GM13976 (cell line): ENCODE data around the gene PIP4K2A.
"Not testable (repeated sequence)": the region's sequence is repeated elsewhere in the genome, so short reads cannot be mapped to it uniquely, and the experiment has no call there.

Experiments
- DNase-seq: peaks from one replicate; pipeline ENCODE4 v3.0.0; 2012; ENCODE audit warnings: low spot score
- in situ Hi-C: fragments of 300-500 bp; cut with MboI; formaldehyde crosslinking; loops from one replicate; pipeline ENCODE4 v1.12.0; 2022; ENCODE audit warnings: low sequenced_read_pairs, mixed read lengths, inconsistent platforms; ENCODE audit not compliant: unreplicated experiment
- TF ChIP-seq, protein P1 (sequence below): IDR thresholded peaks from 2 replicates; pipeline ENCODE4 v1.5.1; 2012; ENCODE audit warnings: borderline replicate concordance, mild to moderate bottlenecking; ENCODE audit not compliant: insufficient read depth; ENCODE audit errors: extremely low read depth, missing control alignments, control extremely low read depth

The PIP4K2A gene

GRCh38 chr10:22722626-22723169, 8.3 kb upstream of the PIP4K2A start:
- in situ Hi-C loops, result no loop called here
- TF ChIP-seq, protein P1, sequence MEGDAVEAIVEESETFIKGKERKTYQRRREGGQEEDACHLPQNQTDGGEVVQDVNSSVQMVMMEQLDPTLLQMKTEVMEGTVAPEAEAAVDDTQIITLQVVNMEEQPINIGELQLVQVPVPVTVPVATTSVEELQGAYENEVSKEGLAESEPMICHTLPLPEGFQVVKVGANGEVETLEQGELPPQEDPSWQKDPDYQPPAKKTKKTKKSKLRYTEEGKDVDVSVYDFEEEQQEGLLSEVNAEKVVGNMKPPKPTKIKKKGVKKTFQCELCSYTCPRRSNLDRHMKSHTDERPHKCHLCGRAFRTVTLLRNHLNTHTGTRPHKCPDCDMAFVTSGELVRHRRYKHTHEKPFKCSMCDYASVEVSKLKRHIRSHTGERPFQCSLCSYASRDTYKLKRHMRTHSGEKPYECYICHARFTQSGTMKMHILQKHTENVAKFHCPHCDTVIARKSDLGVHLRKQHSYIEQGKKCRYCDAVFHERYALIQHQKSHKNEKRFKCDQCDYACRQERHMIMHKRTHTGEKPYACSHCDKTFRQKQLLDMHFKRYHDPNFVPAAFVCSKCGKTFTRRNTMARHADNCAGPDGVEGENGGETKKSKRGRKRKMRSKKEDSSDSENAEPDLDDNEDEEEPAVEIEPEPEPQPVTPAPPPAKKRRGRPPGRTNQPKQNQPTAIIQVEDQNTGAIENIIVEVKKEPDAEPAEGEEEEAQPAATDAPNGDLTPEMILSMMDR, result no peak
- no peak for DNase-seq

GRCh38 chr10:22720667-22721066, 6.3 kb upstream of the PIP4K2A start:
- DNase-seq, result no peak
- in situ Hi-C loops, result no loop called here
- TF ChIP-seq, protein P1, result no peak

GRCh38 chr10:22719406-22720042, 5.1 kb upstream of the PIP4K2A start:
- no peak for DNase-seq
- in situ Hi-C loops, result no loop called here
- TF ChIP-seq, protein P1, result no peak

- in situ Hi-C loops, DNase-seq: not testable (repeated sequence)
Observed at GRCh38 chr10:22718659-22719058, 4.3 kb upstream of the PIP4K2A start.

DNA sequence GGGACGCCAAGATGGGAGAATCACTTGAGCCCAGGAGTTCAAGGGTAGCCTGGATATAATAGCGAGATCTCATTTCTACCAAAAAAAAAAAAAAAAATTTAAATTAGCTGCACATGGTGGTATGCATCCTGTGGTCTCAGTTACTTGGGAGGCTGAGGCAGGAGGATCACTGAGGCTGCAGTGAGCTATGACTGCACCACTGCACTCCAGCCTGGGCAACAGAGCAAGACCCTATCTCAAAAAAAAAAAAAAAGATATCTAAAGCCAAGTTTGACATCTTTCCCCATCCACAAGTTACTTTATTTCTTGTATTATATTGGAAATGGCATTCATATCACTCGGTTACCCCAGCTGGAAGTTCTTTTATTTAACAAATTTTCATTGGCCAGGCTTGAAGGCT, 3.4 kb upstream of the PIP4K2A start:
- TF ChIP-seq, protein P1, result no peak
- DNase-seq, result no peak
- in situ Hi-C loops, result no loop called here

- in situ Hi-C loops, result no loop called here
- DNase-seq, result no peak
- TF ChIP-seq, protein P1, result no peak
Observed at GRCh38 chr10:22716943-22717342, 2.6 kb upstream of the PIP4K2A start.

DNA sequence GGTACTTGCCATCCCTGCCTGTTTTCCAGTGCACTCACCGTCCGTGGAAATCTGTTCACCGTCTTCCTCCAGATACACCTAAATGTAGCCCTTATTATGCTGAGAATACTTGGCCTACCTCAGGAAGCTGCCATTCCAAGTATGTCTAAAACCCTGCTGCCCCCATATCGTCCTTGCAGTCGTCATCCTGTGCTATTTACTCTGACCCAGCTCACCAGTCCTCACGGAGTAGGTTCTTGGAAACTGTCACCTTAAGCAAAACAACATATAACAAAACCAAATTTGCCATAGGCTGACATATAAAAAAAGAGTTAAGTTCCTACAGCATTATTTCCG, 880 bp upstream of the PIP4K2A start:
- no peak for DNase-seq
- TF ChIP-seq, protein P1, result no peak
- in situ Hi-C loops, result no loop called here
